Endothelial cell of umbilical vein (primary cell): ENCODE data around the gene FBXW11. TPM values are rescaled to one million over a fixed set of nuclear protein-coding genes. Genes with fewer than 3 reads are reported as not detected.

Source experiments
- BruUV-seq: library from RNA; stranded (reverse); fragments of 400-500 nt; replicated peaks from 2 replicates; lab custom pipeline; 2021; lab: Mats Ljungman, UMichigan
- CTCF ChIA-PET: fragments of 300-600, 350-600 bp; sonication (Branson Sonifier 250); formaldehyde crosslinking; loops from one replicate; lab custom pipeline; 2021; ENCODE audit warnings: antibody characterized with exemption, inconsistent platforms; lab: Charles Lee
- POLR2A ChIA-PET: fragments of 300-600, 350-600 bp; sonication (Branson Sonifier 250); formaldehyde crosslinking; loops from one replicate; lab custom pipeline; 2021; ENCODE audit warnings: antibody characterized with exemption, inconsistent platforms; lab: Charles Lee
- DNase-seq: peaks from one replicate; pipeline ENCODE4 v3.0.0-alpha.2; 2011; ENCODE audit warnings: low read depth, low spot score
- FAIRE-seq: peaks from 2 replicates; lab custom pipeline; 2011; peaks lifted over from hg19 to GRCh38; lab: Jason Lieb, UNC
- H2AFZ ChIP-seq: 2 replicates; pipeline ENCODE4 v1.6.0; 2012; ENCODE audit warnings: low read depth, low read length, control low read depth, inconsistent platforms
- H3K27ac ChIP-seq: 2 replicates; pipeline ENCODE4 v1.5.1; 2011; ENCODE audit warnings: low read depth, mild to moderate bottlenecking, control low read depth, low read length, moderate library complexity; ENCODE audit not compliant: insufficient read depth
- H3K27me3 ChIP-seq, 2 experiments: 2 replicates each; pipeline versions ENCODE4 v1.6.0 to v1.6.1; 2011; ENCODE audit warnings: low read length in 2 of 2, mixed read lengths in 1 of 2; ENCODE audit not compliant: control insufficient read depth in 2 of 2, insufficient read depth in 2 of 2
- H3K36me3 ChIP-seq, 2 experiments: 2 replicates in 1 of 2; 3 replicates in 1 of 2; pipeline ENCODE4 v1.5.1; 2011; ENCODE audit warnings: low read length in 2 of 2, mild to moderate bottlenecking in 1 of 2, moderate library complexity in 1 of 2; ENCODE audit not compliant: control insufficient read depth in 2 of 2, insufficient read depth in 2 of 2; ENCODE audit errors: extremely low read depth in 1 of 2
- H3K4me1 ChIP-seq: 3 replicates; pipeline ENCODE4 v1.5.1; 2011; ENCODE audit warnings: mild to moderate bottlenecking, low read length; ENCODE audit not compliant: control insufficient read depth, insufficient read depth; ENCODE audit errors: extremely low read depth
- H3K4me2 ChIP-seq: 2 replicates; pipeline ENCODE4 v1.6.1; 2011; ENCODE audit warnings: low read length, control low read depth, mixed read lengths; ENCODE audit not compliant: insufficient read depth
- H3K4me3 ChIP-seq, 3 experiments: fragments of 200-600 bp in 1 of 3; sonication (generic), shearing (Covaris generic) in 1 of 3; replicated peaks in 1 of 3; 2 replicates each; pipeline ENCODE4 v1.5.1; 2011 to 2016; ENCODE audit warnings: control low read depth in 3 of 3, low read length in 3 of 3, mild to moderate bottlenecking in 2 of 3, inconsistent platforms in 1 of 3, low read depth in 1 of 3, moderate library complexity in 1 of 3; ENCODE audit not compliant: insufficient read depth in 1 of 3
- H3K79me2 ChIP-seq: 2 replicates; pipeline ENCODE4 v1.6.0; 2012; ENCODE audit warnings: low read length, inconsistent platforms; ENCODE audit not compliant: control insufficient read depth, insufficient read depth
- H3K9ac ChIP-seq: replicated peaks from 2 replicates; pipeline ENCODE3; 2011; ENCODE audit warnings: low read length, control low read depth; ENCODE audit not compliant: insufficient read depth; ENCODE audit errors: extremely low read depth
- H3K9me1 ChIP-seq: replicated peaks from 3 replicates; pipeline ENCODE4 v1.6.0; 2011; ENCODE audit warnings: mild to moderate bottlenecking, low read length; ENCODE audit not compliant: control insufficient read depth, insufficient read depth; ENCODE audit errors: extremely low read depth
- H3K9me3 ChIP-seq: replicated peaks from 2 replicates; pipeline ENCODE4 v1.5.1; 2012; ENCODE audit warnings: low read length, inconsistent platforms; ENCODE audit not compliant: control insufficient read depth, insufficient read depth
- H4K20me1 ChIP-seq: replicated peaks from 2 replicates; pipeline ENCODE3; 2011; ENCODE audit warnings: mild to moderate bottlenecking, low read length; ENCODE audit not compliant: control insufficient read depth, insufficient read depth; ENCODE audit errors: extremely low read depth
- CTCF ChIP-seq, 2 donors: IDR thresholded peaks; 1 replicate in 1 of 2; 2 replicates in 1 of 2; pipeline ENCODE4 v1.5.1; 2011; ENCODE audit warnings: low read length in 2 of 2, mild to moderate bottlenecking in 2 of 2, moderate library complexity in 2 of 2, control low read depth in 1 of 2, inconsistent platforms in 1 of 2, low read depth in 1 of 2; ENCODE audit not compliant: insufficient read depth in 1 of 2; ENCODE audit errors: extremely low read depth in 1 of 2
- EZH2 ChIP-seq: IDR thresholded peaks from 2 replicates; pipeline ENCODE4 v1.6.1; 2012; ENCODE audit warnings: borderline replicate concordance, low read depth, mild to moderate bottlenecking, moderate library complexity, low read length, inconsistent platforms; ENCODE audit not compliant: severe bottlenecking
- FOS ChIP-seq: IDR thresholded peaks from 2 replicates; pipeline ENCODE4 v1.6.1; 2011; ENCODE audit warnings: mild to moderate bottlenecking, low read length, moderate library complexity, borderline replicate concordance; ENCODE audit not compliant: insufficient read depth
- GATA2 ChIP-seq: IDR thresholded peaks from 2 replicates; pipeline ENCODE4 v1.7.0; 2011; ENCODE audit warnings: low read depth, mild to moderate bottlenecking, moderate library complexity, mixed read lengths, low read length; ENCODE audit not compliant: insufficient read length, insufficient read depth
- JUN ChIP-seq: IDR thresholded peaks from 2 replicates; pipeline ENCODE4 v1.6.1; 2011; ENCODE audit warnings: borderline replicate concordance, low read depth; ENCODE audit not compliant: insufficient read length, insufficient read depth
- MAX ChIP-seq: IDR thresholded peaks from 2 replicates; pipeline ENCODE4 v1.6.1; 2011; ENCODE audit not compliant: insufficient read depth, insufficient read length
- MYC ChIP-seq: IDR thresholded peaks from one replicate; pipeline ENCODE4 v1.6.1; 2011; ENCODE audit warnings: mild to moderate bottlenecking, low read depth, low read length
- POLR2A ChIP-seq: IDR thresholded peaks from 2 replicates; pipeline ENCODE4 v1.6.1; 2012; ENCODE audit warnings: low read depth, mild to moderate bottlenecking, control low read depth, low read length
- POLR2AphosphoS5 ChIP-seq: IDR thresholded peaks from 2 replicates; pipeline ENCODE4 v1.6.1; 2012; ENCODE audit warnings: low read depth, mild to moderate bottlenecking, control low read depth, low read length, moderate library complexity; ENCODE audit not compliant: insufficient read depth
- dilution Hi-C: fragments of 300-500 bp; cut with MboI; formaldehyde crosslinking; loops from one replicate; pipeline ENCODE4 v1.15.0; 2019; ENCODE audit warnings: low sequenced_read_pairs; ENCODE audit not compliant: extremely low pct_ligation_motif_present
- intact Hi-C: fragments of 100-400 bp; cut with micrococcal nuclease; formaldehyde crosslinking; loops from one replicate; pipeline ENCODE4 v1.10.0; 2022
- polyA plus RNA-seq, 4 experiments: library from polyadenylated mRNA; depleted of rRNA in 3 of 4; stranded (reverse) in 3 of 4; unstranded in 1 of 4; fragments of >200 nt; gene quantifications; 2 replicates each; pipeline versions ENCODE4 v1.2.1 to v1.2.3, GENCODE V29; 2011 to 2012; ENCODE audit warnings: missing spikeins in 1 of 4
- total RNA-seq: library from RNA; stranded (reverse); gene quantifications from 2 replicates; pipeline ENCODE4 v1.2.3, GENCODE V29; 2021

The FBXW11 gene
- total and polyA plus RNA-seq, 2 donors (not counting 3 experiments of a cell fraction or from before 2014, with no cell fraction given), result 30.7 to 44.7 TPM

- ChIA-PET CTCF (interaction anchor here (1.3 to 2.1 kb wide), 4 partner anchors 8 to 455 kb away, joined by 3 to 5 read pairs (median 5); partner anchors contain the start of gene FGF18), POLR2A (no interaction called here)
- no TSS peak for BruUV-seq
- intact Hi-C loops (no loop called here), dilution Hi-C loops (no loop called here)
- Histone ChIP-seq H3K27ac (no peak overlapping the region), H2AFZ (no peak overlapping the region), H3K9me3 (no peaks in the 10 kb centered on the region), H4K20me1 (peaks cover 2% of the 10 kb centered on the region), H3K27me3 (no peaks in the 10 kb centered on the region), H3K36me3 (peaks cover 8 to 16% of the 10 kb centered on the region in 2 experiments), H3K4me1 (peaks cover 6% of the 10 kb centered on the region), H3K9me1 (no peaks in the 10 kb centered on the region), H3K4me3 (no peak overlapping the region), H3K79me2 (no peaks in the 10 kb centered on the region), H3K4me2 (no peak overlapping the region), H3K9ac (no peak overlapping the region)
- TF ChIP-seq POLR2AphosphoS5 (no peak), JUN (no peak), CTCF (IDR thresholded peaks at IDR 0.05; ENCODE audit: extremely low read depth in 1 of 2, insufficient read depth in 1 of 2, low read depth in 1 of 2, low read length in 2 of 2) (no peak), MYC (no peak), EZH2 (no peak), POLR2A (no peak), FOS (no peak), GATA2 (no peak), MAX (no peak)
- FAIRE-seq, result no peak
- DNase-seq, result no peak
Observed at GRCh38 chr5:171874234-171874633, 132.2 kb downstream of the FBXW11 start.
